Lung microvascular endothelial cell (primary cell): ENCODE data around the gene FHDC1. TPM values are rescaled to one million over a fixed set of nuclear protein-coding genes. Genes with fewer than 3 reads are reported as not detected.
A peak's percentile ranks its signal among the peaks of the same experiment; 100 is the strongest.
"Not testable (repeated sequence)": the region's sequence is repeated elsewhere in the genome, so short reads cannot be mapped to it uniquely, and the experiment has no call there.

Experiments used
- DNase-seq, 2 donors: peaks; one replicate each; pipeline versions ENCODE4 v3.0.0 to v3.0.0-alpha.2; 2010; ENCODE audit warnings: low read depth in 2 of 2
- total RNA-seq: library from RNA; depleted of rRNA; stranded (reverse); fragments of >200 nt; gene quantifications from 2 replicates; pipeline ENCODE4 v1.2.1, GENCODE V29; 2014

The FHDC1 gene, protein sequence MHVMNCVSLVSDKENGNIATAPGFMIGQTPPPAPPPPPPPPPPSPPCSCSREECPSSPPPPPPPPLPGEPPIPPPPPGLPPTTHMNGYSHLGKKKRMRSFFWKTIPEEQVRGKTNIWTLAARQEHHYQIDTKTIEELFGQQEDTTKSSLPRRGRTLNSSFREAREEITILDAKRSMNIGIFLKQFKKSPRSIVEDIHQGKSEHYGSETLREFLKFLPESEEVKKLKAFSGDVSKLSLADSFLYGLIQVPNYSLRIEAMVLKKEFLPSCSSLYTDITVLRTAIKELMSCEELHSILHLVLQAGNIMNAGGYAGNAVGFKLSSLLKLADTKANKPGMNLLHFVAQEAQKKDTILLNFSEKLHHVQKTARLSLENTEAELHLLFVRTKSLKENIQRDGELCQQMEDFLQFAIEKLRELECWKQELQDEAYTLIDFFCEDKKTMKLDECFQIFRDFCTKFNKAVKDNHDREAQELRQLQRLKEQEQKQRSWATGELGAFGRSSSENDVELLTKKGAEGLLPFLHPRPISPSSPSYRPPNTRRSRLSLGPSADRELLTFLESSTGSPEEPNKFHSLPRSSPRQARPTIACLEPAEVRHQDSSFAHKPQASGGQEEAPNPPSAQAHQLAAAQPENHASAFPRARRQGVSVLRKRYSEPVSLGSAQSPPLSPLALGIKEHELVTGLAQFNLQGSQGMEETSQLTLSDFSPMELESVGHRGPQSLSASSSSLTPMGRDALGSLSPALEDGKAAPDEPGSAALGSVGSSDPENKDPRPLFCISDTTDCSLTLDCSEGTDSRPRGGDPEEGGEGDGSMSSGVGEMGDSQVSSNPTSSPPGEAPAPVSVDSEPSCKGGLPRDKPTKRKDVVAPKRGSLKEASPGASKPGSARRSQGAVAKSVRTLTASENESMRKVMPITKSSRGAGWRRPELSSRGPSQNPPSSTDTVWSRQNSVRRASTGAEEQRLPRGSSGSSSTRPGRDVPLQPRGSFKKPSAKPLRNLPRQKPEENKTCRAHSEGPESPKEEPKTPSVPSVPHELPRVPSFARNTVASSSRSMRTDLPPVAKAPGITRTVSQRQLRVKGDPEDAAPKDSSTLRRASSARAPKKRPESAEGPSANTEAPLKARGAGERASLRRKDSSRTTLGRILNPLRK
- 0.22 and 0.60 TPM in 2 replicates for total RNA-seq

DNA sequence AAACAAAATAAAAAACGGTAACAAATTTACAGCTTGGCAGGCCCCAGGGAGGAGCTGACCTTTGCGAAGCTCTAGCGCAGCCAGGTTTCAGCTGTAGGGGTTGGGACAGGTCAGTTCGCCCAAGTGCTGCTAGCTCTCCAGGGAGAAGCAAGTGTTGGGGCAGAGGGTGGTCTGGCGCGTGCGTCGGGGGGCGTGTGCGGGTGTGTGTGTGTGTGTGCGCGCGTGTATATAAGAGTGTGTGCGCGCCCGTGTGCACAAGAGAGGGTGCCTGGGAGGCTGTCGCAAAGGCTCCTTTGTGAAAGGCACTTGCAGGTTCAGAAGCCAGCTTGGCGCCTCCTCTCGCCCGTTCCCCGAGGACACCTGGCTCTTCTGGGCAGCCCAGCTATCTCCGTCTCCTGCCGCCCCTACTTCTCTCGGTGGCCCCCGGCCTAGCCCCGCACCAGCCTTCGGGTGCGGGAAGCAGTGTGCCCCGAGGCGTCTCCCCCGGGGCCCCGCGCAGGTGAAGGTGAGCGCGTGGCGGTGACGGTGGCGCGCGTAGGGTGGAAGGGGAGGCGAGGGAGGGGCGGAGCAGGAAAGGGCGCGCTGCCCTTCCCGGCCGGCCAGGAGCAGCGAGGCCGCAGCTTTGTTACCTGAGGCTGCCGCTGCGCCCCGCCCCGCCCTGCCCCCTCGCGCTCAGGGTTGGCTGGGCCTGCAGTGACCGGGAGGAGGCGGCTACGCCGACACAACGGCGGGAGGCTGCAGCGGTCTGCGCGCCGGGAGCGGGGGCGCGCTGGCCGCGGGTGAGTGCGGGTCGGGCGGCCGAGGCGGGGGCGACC is at the start of gene FHDC1:
FHDC1 (plus strand) TSS at position 693 of the 815 bp plus-strand sequence. CDS start 6,735 bp downstream, outside the sequence.
- peak in 1 of 2 donors; percentile 61 for DNase-seq

DNA sequence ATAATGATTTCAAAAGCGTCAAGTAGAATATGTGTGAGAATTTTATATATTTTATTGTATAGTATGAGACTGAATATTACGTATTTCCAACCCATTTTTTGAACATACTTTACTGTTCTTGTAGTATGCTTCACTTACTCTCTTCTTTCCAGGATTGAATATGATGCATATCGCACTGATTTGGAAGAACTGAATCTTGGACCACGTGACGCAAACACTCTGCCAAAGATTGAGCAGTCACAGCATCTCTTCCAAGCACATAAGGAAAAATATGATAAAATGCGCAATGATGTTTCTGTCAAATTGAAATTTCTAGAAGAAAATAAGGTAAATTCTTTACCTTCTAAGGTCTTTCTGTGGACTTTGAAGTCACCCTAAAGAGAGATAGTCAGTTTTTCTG is 48.1 kb upstream of the FHDC1 start:
- no peak for DNase-seq

DNA sequence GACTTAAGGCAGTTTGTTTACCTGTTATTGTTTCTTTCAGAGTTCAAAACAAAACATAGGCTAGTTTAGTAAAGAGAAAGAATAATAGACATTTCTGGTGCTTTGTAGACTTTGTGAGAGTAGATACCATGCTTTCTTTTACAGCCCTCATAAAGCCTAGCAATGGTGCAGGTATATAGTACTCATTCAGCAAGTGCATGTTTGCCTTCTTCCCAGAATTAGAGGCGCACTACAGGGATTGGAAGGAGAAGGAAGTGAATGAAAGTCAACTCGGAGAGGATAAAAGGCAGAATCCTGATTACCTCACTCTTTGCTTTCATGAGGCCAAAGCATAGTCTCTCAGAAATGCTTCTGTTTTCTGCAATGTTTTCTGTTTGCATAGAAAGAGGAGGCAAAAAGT is 43.1 kb upstream of the FHDC1 start:
- no peak for DNase-seq

DNA sequence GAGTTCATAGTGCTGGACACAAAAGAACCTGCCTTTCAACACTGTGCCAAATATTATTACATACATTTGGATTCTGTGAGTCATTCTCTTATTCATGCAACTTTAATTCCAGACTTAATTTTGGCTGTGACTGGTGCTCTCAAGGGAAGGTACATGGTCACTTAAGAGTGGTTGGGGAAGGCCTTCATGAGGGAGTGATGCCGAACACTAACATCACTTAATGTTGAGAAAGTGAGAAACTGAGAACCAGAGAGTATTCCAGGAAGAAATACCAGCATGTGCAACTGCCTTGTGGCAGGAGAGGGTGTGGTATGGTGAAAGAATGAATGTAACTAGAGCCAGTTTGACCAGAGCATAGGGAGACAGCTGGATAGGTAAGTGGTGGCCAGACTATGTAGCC is 41.5 kb upstream of the FHDC1 start:
- peak; percentile 1 to 3 for DNase-seq

DNA sequence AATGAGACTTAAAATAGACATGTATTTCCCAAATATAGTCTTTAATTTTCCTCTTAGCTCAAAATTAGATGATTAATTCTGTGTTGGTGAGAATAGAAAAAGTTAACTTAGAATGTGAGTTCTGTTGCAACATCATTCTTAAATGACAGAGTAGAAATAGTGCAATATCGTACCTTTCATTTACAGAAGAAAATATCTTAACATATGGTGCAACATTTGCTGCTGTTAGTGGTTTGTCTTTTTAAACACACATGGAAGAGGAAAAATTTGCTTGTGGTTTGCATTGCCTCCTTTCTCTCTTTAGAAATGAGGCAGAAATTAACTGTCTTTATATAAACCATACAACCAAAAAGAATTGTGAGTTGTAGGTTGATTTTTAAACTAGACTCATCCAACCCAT is 39.3 kb upstream of the FHDC1 start:
- DNase-seq, result no peak

DNA sequence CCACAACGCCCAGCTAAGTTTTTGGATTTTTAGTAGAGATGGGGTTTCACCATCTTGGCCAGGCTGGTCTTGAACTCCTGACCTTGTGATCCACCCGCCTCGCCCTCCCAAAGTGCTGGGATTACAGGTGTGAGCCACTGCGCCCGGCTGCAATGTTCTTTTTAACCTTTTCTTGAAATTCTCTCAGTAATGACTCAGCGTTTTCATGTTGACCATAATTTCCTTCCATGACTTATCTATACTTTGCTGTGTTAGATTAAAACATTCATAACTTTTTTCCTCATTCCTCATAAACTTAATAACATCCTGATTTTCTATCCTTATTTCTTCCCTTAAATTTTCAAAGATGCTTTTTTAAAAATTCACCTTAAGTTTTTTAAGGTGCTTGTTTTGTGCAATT is 38.0 kb upstream of the FHDC1 start:
- DNase-seq, result not testable (repeated sequence)

DNA sequence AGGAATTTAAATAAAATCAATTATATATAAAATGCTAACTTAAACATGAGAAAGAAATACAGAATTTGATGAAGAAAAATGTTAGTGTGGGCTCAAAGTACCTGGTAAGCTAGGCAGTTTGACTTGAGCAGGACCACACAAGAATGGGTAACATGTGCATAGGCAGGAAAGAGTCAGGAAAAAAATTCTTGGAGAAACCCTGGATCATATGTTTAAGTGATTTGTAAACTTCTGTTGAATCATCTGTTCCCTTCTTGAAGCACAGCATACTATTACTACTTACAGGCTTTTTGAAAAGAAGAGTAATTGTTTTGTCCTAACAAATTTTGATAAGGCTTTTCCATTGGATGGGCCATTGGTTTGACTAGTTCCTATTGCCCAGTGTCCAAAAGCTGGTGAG is 37.5 kb upstream of the FHDC1 start:
- DNase-seq, result no peak

DNA sequence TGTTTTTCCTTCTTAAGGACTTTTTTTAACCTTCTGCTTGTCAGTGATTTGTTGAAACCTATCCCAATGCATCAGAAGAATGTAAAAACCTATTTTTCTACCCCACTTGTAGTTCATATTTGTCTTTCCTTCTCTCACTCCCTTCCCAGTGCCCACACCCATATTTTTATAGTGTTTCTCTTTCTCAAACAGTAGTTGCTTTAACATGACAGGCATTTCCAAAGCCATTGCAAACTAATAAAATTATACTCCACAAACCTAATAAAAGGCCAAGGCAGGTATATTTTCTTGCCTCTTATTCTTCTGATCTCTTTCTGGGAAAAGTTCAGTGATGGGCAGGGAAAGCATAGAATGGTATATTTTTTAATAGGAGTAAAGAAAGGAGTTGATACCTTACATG is 35.7 kb upstream of the FHDC1 start:
- DNase-seq, result no peak

DNA sequence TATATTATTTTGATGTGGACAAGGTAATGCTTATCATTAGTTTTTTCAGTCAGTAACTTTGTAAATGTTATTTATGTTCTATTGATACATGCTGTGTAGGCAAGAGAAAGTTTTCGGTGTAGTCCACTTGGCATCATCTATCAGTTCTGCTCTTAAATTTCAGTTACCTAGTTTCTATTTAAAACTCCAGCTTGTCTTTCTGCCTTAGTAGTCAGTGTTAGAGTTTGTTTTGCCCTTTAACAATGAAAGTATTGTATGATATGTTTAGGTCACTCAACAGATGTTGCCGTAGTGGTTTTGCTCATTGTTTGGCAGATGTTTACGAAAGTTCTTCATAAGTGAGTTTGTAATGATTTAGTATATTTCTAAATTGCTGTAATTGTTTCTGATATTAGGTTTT is 34.9 kb upstream of the FHDC1 start:
- DNase-seq, result peak in 1 of 2 donors; percentile 5

DNA sequence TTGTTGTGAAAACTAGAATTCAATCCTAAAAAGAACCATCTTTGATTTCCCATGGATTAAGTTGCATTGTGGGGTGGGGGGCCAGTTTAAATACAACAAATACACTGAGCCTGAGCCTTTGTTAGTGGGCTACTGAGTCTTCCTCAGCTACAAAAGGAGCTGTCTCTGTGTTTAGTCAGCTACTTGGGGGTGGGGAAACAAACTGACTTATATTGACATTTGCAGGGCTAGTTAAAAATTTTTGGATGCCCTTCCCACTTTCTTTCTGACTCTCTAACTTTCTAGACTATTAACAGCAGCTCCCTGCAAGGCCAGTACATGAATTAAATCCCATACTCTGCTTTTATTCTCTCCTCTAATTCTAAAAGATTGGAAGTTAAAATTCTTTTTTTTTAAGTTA is 32.5 kb upstream of the FHDC1 start:
- no peak for DNase-seq

DNA sequence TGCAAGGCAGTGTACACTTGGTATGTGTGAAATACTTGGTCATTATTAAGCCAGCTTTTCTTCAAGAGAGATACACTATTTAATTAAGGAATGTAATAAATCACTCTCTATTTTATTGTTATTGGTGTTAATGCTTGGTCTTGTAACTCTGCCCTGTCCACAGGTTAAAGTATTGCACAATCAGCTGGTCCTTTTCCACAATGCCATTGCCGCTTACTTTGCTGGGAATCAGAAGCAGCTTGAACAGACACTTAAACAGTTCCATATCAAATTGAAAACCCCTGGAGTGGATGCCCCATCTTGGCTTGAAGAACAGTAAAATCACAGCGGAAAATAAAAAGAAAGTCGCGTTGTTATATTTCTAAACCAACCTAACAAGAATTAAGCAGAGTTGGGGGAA is 26.2 kb upstream of the FHDC1 start:
- no peak for DNase-seq

DNA sequence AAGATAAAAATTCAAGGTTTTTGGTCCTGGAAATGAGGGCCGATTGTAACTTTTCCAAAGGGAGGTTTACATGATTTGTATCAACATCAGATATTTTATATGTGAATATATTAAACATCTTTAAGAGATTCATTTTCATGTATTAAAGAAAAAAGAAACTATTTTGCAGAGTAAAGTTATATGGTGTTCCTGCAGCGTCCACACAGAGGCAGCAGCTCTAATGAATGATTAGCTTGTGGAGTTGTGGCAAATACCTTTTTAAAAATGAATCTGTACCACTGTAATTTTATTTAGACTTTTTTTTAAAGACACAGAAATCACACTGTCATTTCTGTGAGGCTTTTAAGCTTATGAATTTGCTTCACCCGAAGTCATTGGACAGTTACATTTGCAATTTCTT is 25.6 kb upstream of the FHDC1 start:
- DNase-seq, result peak in 1 of 2 donors; percentile 9

DNA sequence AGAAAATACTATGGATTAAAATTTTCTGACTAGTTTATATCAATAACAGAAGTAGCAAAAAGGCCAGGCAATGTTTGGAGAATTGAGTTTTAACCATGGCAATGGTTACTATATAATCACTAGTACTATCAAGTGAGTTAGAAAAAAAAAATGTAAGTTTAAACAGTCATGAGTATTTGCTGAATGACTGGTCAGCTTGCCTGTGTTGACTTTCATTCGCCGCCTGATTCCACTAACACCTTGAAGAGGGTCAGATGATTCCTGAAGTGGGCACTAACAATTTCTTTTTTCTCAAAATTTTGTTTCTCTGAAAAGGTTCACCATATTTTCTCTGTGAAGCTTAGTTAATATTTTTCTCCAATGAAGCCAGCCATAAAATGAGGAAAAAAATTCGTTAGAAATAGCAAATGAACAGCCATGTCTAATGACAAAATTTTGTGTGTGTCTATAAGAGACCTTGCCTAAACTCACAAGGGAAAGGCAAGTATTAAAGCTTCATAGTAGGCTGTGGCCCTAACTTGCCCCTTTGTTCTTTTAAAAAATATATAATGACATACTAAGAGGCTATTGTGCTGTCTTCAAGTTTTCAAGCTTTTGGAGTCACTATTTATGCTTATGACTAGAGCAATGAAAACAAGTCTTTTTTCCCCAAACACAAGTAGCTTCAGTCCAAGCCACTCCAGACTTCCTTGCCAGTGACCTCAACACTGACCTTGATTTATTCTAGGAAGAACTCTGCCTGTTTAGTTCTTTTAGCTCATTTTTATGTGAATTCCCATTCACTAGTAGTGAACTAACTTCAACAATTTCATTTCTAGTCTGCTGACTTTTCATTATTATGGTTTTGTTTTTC is 18.4 kb upstream of the FHDC1 start:
- DNase-seq, result peak in 1 of 2 donors; percentile 10

DNA sequence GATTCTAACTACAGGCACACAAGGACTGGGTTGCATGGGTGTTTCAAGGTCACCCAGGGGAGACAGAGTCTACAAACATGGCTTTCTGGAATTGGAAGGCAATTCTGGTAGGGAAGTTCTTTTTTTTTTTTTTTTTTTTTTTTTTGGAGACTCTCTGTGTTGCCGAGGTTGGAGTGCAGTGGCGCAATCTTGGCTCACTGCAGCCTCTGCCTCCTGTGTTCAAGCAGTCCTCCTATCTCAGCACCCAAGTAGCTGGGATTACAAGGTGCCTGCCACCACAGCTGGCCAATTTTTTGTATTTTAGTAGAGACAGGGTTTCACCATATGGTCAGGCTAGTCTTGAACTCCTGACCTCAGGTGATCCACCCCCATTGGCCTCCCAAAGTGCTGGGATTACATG is 16.3 kb upstream of the FHDC1 start:
- no peak for DNase-seq

DNA sequence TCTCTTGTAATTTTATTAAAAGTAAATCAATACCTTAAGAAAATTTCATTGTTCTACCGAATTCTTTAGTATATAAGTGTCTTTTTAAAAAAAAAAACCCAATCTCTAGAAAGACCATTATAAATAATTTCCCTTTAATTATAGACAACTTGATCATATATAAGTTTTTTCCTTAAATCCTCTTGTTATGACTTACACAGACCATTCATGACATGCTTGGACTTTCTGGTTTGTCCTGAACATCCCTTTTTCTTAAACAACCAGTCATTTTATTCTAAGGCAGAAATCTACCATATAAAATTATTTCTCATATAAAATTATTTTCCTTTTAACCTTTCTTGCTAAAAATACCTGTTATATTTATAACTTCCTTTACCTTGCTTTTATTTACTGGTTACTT is 15.4 kb upstream of the FHDC1 start:
- DNase-seq, result peak in 1 of 2 donors; percentile 20

DNA sequence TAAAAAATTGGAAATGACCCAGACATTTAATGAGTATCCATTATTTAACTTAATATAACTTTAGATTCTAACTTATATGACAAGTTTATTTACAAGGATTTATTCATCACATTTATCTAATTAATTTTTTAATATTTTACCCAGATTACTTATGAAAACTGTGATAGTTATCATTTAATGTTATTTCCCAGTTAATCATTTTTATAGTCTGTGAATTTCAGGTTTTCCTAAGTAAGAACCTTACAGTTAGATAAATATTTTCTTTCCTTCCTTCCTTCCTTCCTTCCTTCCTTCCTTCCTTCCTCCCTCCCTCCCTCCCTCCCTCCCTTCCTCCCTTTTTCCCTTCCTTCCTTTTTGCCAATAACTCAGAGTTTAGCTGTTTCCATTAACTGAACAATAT is 14.8 kb upstream of the FHDC1 start:
- no peak for DNase-seq

DNA sequence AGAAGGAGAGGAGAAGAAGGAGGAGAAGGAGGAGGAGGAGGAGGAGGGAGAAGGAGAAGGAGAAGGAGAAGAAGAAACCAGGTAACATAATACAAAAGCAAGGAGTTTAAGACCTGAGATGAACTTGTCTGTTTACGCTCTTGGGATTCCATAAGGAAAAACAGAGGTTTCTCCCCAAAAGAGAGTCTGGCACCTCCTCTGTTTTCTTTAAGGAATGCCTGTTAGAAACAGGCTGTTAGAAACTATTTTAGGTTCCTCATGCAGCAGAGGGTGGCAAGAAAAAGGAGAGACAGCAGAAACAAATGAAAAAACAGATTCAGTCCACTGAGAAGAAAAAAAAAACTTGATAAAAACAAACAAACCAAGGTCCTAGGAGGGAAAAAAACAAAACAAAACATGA is 10.3 kb upstream of the FHDC1 start:
- no peak for DNase-seq

DNA sequence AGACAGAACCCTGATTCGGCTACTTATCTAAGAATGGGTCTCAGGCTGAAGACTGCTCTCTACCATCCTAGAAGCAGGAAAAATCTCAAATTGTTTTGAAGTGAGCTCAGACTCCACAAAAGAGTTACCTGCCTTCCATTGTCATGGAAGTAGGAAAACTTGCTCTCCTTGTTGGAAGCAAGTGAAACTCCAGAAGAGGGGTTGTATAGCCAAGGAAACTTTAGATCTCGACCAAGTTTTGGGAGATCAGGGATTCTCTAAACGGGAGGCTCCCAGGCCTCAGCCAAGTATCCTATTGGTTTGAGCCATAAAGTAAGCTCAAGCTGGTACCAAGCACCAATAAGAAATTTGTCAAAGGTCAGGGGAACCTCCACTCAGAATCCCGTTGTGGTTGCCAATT is 9.2 kb upstream of the FHDC1 start:
- no peak for DNase-seq

DNA sequence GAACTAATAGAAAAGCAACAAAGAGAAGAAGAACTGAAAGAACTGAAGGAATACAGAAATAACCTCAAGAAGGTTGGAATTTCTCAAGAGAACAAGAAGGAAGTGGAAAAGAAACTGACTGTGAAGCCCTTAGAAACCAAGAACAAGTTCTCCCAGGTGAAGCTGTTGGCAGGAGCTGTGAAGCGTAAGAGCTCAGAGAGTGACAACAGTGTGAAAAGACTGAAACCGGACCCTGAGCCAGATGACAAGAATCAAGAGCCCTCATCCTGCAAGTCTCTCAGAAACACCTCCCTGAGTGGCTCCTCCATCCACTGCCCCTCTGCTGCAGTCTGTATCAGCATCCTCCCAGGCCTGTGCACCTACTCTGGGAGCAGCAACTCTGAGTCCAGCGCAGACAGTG is 8.4 kb upstream of the FHDC1 start:
- no peak for DNase-seq

DNA sequence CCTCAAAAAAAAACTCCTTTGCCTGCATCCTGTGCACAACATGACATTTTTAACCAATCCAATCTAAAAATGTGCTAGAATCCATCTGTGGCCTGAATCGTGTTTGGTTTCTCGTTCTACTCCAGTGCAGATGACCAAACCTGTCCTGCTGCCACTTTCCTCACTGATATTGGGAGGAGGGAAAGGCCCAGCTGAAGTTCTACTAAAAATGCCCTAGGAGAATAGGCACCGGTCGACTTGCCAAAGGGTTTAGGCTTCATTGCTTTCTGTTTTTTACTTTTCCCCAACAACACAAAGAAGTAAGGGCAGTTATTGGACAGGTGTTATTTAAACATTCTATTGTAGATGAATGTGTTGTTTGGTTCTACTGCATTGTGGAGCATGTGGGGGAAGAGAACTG is 7.8 kb upstream of the FHDC1 start:
- DNase-seq, result no peak
